Body of pancreas (tissue), 4 donors: ENCODE measurements around the gene NACC2.

Experiments used
- POLR2A ChIP-seq, 3 donors: fragments of 450-650 bp; IDR thresholded peaks; one replicate each; pipeline ENCODE4 v1.6.1; 2016; ENCODE audit warnings: antibody characterized with exemption in 3 of 3, mild to moderate bottlenecking in 2 of 3
- TF ChIP-seq, protein P1 (sequence below), 7 experiments: fragments of 450-650 bp in 4 of 7; fragments of 200-600 bp in 3 of 7; sonication (generic) in 3 of 7; IDR thresholded peaks; one replicate each; pipeline ENCODE4 v1.5.1; 2016 to 2019; ENCODE audit warnings: antibody characterized with exemption in 7 of 7

DNA sequence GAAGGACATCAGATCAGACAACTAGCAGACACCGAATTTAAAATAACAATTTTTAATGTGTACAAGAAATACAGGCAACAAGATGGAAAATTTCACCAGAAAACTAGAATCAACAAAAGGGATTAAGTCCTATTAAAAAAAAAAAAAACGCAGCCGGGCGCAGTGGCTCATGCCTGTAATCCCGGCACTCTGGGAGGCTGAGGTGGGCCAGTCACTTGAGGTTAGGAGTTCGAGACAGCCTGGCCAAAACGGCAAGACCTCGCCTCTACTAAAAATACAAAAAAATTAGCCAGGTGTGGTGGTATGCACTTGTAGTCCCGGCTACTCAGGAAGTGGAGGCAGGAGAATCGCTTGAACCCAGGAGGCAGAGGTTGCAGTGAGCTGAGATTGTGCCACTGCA, 69.6 kb downstream of the NACC2 start:
- TF ChIP-seq, protein P1, sequence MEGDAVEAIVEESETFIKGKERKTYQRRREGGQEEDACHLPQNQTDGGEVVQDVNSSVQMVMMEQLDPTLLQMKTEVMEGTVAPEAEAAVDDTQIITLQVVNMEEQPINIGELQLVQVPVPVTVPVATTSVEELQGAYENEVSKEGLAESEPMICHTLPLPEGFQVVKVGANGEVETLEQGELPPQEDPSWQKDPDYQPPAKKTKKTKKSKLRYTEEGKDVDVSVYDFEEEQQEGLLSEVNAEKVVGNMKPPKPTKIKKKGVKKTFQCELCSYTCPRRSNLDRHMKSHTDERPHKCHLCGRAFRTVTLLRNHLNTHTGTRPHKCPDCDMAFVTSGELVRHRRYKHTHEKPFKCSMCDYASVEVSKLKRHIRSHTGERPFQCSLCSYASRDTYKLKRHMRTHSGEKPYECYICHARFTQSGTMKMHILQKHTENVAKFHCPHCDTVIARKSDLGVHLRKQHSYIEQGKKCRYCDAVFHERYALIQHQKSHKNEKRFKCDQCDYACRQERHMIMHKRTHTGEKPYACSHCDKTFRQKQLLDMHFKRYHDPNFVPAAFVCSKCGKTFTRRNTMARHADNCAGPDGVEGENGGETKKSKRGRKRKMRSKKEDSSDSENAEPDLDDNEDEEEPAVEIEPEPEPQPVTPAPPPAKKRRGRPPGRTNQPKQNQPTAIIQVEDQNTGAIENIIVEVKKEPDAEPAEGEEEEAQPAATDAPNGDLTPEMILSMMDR (IDR thresholded peaks at IDR 0.05), result no peak
- TF ChIP-seq POLR2A (IDR thresholded peaks at IDR 0.05), result no peak
